Ectodermal cell (in vitro differentiated cells): ENCODE measurements around the gene MT1H.

Experiments
- H3K27ac ChIP-seq: 2 replicates; pipeline ENCODE4 v1.7.0; 2013; ENCODE audit warnings: mild to moderate bottlenecking, low read depth, low read length; ENCODE audit not compliant: insufficient read depth, poor library complexity, severe bottlenecking
- H3K27me3 ChIP-seq: 2 replicates; pipeline ENCODE4 v1.7.0; 2013; ENCODE audit warnings: mild to moderate bottlenecking, low read length; ENCODE audit not compliant: insufficient read depth, control insufficient read depth, poor library complexity, severe bottlenecking
- H3K36me3 ChIP-seq: one replicate; pipeline ENCODE4 v1.7.0; 2013; ENCODE audit warnings: low read length; ENCODE audit not compliant: control insufficient read depth, insufficient read depth
- H3K4me1 ChIP-seq: one replicate; pipeline ENCODE4 v1.7.0; 2013; ENCODE audit warnings: low read length; ENCODE audit not compliant: control insufficient read depth, insufficient read depth
- H3K4me3 ChIP-seq: 2 replicates; pipeline ENCODE4 v1.7.0; 2013; ENCODE audit warnings: low read depth, low read length, control low read depth; ENCODE audit not compliant: insufficient read depth
- H3K9me3 ChIP-seq: 2 replicates; pipeline ENCODE4 v1.7.0; 2013; ENCODE audit warnings: mild to moderate bottlenecking, low read length, moderate library complexity; ENCODE audit not compliant: control insufficient read depth
- WGBS, 2 experiments: methylation state at CpG; one replicate each; pipeline ENCODE4 v1.1.7; 2013; ENCODE audit warnings: missing lambda C conversion rate in 2 of 2; 5-methylcytosine and 5-hydroxymethylcytosine counted together

Gene MT1H

DNA sequence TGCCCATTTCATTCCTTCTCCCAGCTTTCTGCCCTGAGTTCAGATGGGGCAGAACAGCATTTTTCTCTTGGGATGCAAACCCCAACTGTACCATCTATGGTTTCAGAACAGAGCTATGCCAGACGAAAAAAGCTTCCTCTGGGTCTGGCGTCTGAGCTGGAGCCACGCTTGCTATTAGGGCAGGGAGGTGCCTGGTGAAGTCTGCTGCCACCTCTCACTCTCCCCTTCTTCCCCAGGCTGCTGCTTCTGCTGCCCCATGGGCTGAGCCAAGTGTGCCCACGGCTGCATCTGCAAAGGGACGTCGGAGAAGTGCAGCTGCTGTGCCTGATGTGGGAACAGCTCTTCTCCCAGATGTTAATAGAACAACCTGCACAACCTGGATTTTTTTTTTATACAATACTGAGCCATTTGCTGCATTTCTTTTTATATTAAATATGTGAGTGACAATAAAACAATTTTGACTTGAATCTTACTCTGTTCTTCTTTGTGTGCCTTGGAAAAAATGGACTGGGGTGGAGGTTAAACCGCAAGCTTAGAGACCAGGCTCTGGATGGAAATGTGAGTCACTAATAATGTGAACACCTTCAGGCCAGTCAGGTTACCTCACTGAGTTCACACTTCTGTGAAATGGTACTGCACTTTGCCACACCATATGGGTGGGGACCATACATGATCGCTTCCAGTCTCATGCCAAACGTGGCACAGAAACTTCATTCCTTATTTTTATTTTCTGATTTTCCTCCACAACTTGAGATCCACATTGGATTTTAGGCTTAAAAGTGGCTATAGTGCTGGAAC lies 32.8 kb upstream of the MT1H start:
- no peaks in the 10 kb centered on the region for H3K36me3 ChIP-seq
- no peaks in the 10 kb centered on the region for H3K4me1 ChIP-seq
- no peak overlapping the region for H3K4me3 ChIP-seq
- H3K27me3 ChIP-seq = peaks cover 100% of the 10 kb centered on the region
- H3K27ac ChIP-seq = no peak overlapping the region
- 18% methylated on average over 9 of the region's 9 CpGs for WGBS, 2 experiments
- no peaks in the 10 kb centered on the region for H3K9me3 ChIP-seq

GRCh38 chr16:56637814-56638750 lies 31.5 kb upstream of the MT1H start, which contains the start of gene MT1A:
MT1A (plus strand) TSS chr16:56638666; CDS start chr16:56638739, 73 bp downstream.
- H3K27me3 ChIP-seq = peaks cover 100% of the 10 kb centered on the region
- no peak within 1 kb of the TSS for H3K27ac ChIP-seq
- no peaks in the 10 kb centered on the region for H3K9me3 ChIP-seq
- H3K4me3 ChIP-seq = peak within 1 kb of the TSS; percentile 23
- WGBS, 2 experiments = 2 to 3% methylated on average over 68 of the region's 68 CpGs
- no peaks in the 10 kb centered on the region for H3K36me3 ChIP-seq
- H3K4me1 ChIP-seq = no peaks in the 10 kb centered on the region

- Histone ChIP-seq H3K4me3 (no peak overlapping the region), H3K4me1 (peaks cover 7% of the 10 kb centered on the region), H3K9me3 (no peaks in the 10 kb centered on the region), H3K27me3 (peaks cover 100% of the 10 kb centered on the region), H3K27ac (no peak overlapping the region), H3K36me3 (no peaks in the 10 kb centered on the region)
- 59 to 67% methylated on average over 1 of the region's 1 CpG for WGBS, 2 experiments
These were observed 30.6 kb upstream of the MT1H start for GRCh38 chr16:56639045-56639444.

- H3K36me3 ChIP-seq = no peaks in the 10 kb centered on the region
- H3K4me1 ChIP-seq = peaks cover 7% of the 10 kb centered on the region
- H3K4me3 ChIP-seq = no peak overlapping the region
- H3K27ac ChIP-seq = no peak overlapping the region
- peaks cover 100% of the 10 kb centered on the region for H3K27me3 ChIP-seq
- H3K9me3 ChIP-seq = no peaks in the 10 kb centered on the region
- WGBS, 2 experiments = 80 to 100% methylated on average over 1 of the region's 1 CpG
These were observed 29.5 kb upstream of the MT1H start for GRCh38 chr16:56640076-56640475.

- Histone ChIP-seq H3K27me3 (peaks cover 100% of the 10 kb centered on the region), H3K4me1 (peaks cover 7% of the 10 kb centered on the region), H3K27ac (no peak overlapping the region), H3K36me3 (no peaks in the 10 kb centered on the region), H3K4me3 (no peak overlapping the region), H3K9me3 (no peaks in the 10 kb centered on the region)
- 84 to 85% methylated on average over 2 of the region's 2 CpGs for WGBS, 2 experiments
These were observed 28.4 kb upstream of the MT1H start for GRCh38 chr16:56641166-56641565.

DNA sequence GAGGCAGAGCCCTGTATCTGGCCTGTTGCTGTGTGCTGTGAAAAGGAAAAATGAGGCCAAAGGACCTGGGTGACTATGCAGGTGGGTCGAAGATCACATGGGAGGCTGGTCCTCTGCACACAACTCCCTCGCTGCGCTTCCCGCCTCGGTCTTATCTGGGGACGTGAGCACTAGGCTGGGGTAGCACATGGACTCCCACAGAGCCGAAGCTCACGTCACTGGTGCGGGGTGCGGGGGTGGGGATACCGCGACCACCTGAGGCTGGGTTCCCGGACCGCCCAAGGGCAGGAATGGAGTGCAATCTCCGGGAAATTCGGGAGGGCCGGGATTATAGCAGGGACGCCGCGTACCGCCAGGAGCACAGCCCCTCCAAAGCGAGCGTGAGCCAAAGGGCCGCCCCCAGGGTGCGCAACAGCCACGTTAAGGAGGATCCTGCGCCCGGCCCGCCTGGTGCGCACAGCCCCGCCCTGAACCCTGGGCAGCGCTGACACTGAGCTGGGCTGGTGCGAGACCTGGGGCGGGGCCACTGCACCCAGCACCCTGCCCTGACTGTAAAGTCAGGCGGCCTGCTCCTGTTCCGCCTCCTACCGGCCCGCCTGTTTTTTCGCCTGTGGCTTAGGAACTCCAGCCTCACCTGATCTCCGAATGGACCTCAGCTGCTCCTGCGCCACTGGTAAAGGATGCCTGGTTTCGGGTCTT lies 26.4 kb upstream of the MT1H start:
- peaks cover 7% of the 10 kb centered on the region for H3K4me1 ChIP-seq
- H3K27me3 ChIP-seq = peaks cover 100% of the 10 kb centered on the region
- 5 to 6% methylated on average over 42 of the region's 42 CpGs for WGBS, 2 experiments
- H3K36me3 ChIP-seq = no peaks in the 10 kb centered on the region
- H3K9me3 ChIP-seq = no peaks in the 10 kb centered on the region
- H3K27ac ChIP-seq = no peak overlapping the region
- H3K4me3 ChIP-seq = no peak overlapping the region

GRCh38 chr16:56643833-56644232 lies 25.8 kb upstream of the MT1H start:
- Histone ChIP-seq H3K9me3 (no peaks in the 10 kb centered on the region), H3K4me1 (peaks cover 7% of the 10 kb centered on the region), H3K27ac (no peak overlapping the region), H3K4me3 (no peak overlapping the region), H3K27me3 (peaks cover 100% of the 10 kb centered on the region), H3K36me3 (no peaks in the 10 kb centered on the region)
- 59 to 66% methylated on average over 5 of the region's 5 CpGs for WGBS, 2 experiments

DNA sequence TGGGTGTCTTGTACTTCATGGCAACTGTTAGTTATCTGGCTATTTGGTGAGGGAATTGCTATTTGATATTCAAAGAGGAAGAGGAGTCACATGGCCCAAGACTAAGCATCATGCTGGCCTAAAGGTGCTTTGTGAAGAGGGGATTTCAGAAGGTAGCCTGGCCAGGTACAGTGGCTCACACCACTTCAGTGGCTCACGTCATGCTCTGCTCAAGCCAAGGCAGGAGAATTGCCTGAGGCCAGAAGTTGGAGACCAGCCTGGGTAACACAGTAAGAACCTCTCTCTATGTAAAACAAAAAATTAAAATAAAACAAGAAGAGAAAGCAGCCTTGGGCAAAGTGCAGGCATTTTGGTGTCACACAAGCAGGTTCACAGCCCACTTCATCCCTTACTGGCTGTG lies 24.3 kb upstream of the MT1H start:
- Histone ChIP-seq H3K4me3 (no peak overlapping the region), H3K36me3 (no peaks in the 10 kb centered on the region), H3K9me3 (no peaks in the 10 kb centered on the region), H3K27ac (no peak overlapping the region), H3K4me1 (peaks cover 7% of the 10 kb centered on the region), H3K27me3 (peaks cover 99% of the 10 kb centered on the region)
- 65 to 85% methylated on average over 1 of the region's 1 CpG for WGBS, 2 experiments

DNA sequence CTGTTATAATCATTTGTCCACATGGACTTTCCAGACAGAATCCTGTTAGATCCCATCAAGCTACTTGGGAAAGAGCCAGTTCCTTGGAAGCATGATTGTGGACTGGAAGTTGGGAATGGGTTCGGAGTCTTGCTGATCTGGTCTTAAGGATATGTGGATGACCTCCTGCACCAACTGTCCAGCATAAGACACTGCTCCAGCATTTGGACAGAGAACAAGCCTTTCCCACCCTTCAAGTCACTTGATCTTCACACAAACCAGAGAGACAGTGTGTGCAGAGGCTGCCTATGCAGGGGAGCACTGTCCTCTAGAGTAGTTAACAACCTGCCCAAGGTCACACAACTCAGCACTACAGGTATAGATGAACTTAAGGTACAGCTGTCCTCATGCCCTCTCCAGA lies 23.8 kb upstream of the MT1H start:
- peaks cover 7% of the 10 kb centered on the region for H3K4me1 ChIP-seq
- H3K4me3 ChIP-seq = no peak overlapping the region
- no peaks in the 10 kb centered on the region for H3K36me3 ChIP-seq
- WGBS, 2 experiments = 0% methylated on average over 1 of the region's 1 CpG
- no peaks in the 10 kb centered on the region for H3K9me3 ChIP-seq
- H3K27me3 ChIP-seq = peaks cover 94% of the 10 kb centered on the region
- no peak overlapping the region for H3K27ac ChIP-seq
